Upper lobe of left lung (tissue), 6 donors: ENCODE measurements around the gene C10orf143. TPM values are rescaled to one million over a fixed set of nuclear protein-coding genes. Genes with fewer than 3 reads are reported as not detected.
A peak's percentile ranks its signal among the peaks of the same experiment; 100 is the strongest.
"Not testable (repeated sequence)": the region's sequence is repeated elsewhere in the genome, so short reads cannot be mapped to it uniquely, and the experiment has no call there.

Experiments
- ATAC-seq, 2 donors: fragments of 200-7000 bp; cut with Tn5 transposase; one replicate each; pipeline ENCODE4 v1.9.1; 2022; ENCODE audit warnings: mild to moderate bottlenecking in 2 of 2, moderate library complexity in 2 of 2; ENCODE audit not compliant: low FRiP score in 2 of 2
- DNase-seq, 2 donors: peaks; one replicate each; pipeline ENCODE4 v3.0.0-alpha.2; 2019 to 2020
- H3K27ac ChIP-seq, 4 donors: fragments of 200-600 bp; sonication (generic); one replicate each; pipeline ENCODE4 v1.5.1; 2016 to 2019
- H3K27me3 ChIP-seq, 4 donors: fragments of 200-600 bp; sonication (generic); one replicate each; pipeline ENCODE4 v1.5.1; 2017 to 2019
- H3K36me3 ChIP-seq, 4 donors: fragments of 200-600 bp; sonication (generic); one replicate each; pipeline ENCODE4 v1.5.1; 2016 to 2019
- H3K4me1 ChIP-seq, 4 donors: fragments of 200-600 bp; sonication (generic); one replicate each; pipeline ENCODE4 v1.5.1; 2018 to 2019
- H3K4me3 ChIP-seq, 4 donors: fragments of 200-600 bp; sonication (generic); one replicate each; pipeline ENCODE4 v1.5.1; 2017 to 2019; ENCODE audit warnings: mild to moderate bottlenecking in 2 of 4, moderate library complexity in 1 of 4
- H3K9me3 ChIP-seq, 4 donors: fragments of 200-600 bp; sonication (generic); one replicate each; pipeline ENCODE4 v1.5.1; 2018 to 2019
- EP300 ChIP-seq, 4 donors: sonication (generic); formaldehyde crosslinking; IDR thresholded peaks; one replicate each; pipeline ENCODE4 v1.5.1; 2017; ENCODE audit warnings: antibody characterized with exemption in 4 of 4, control low read depth in 2 of 4
- POLR2A ChIP-seq, 4 donors: fragments of 450-650 bp; IDR thresholded peaks; one replicate each; pipeline ENCODE4 v1.5.1; 2016 to 2017; ENCODE audit warnings: antibody characterized with exemption in 4 of 4, mild to moderate bottlenecking in 2 of 4
- POLR2AphosphoS5 ChIP-seq, 2 donors: sonication (generic); formaldehyde crosslinking; IDR thresholded peaks; one replicate each; pipeline ENCODE4 v1.5.1; 2017; ENCODE audit warnings: antibody characterized with exemption in 2 of 2
- WGBS, 2 donors: methylation state at CpG; one replicate each; pipeline ENCODE4 v1.1.5; 2017 to 2018; 5-methylcytosine and 5-hydroxymethylcytosine counted together
- total RNA-seq, 6 donors: library from RNA; depleted of rRNA in 4 of 6; stranded (reverse); fragments of >200 nt in 4 of 6; gene quantifications; one replicate each; pipeline versions ENCODE4 v1.1.0 to v1.2.1, GENCODE V29; 2016 to 2021
- TF ChIP-seq, protein P1 (sequence below), 6 experiments: fragments of 450-650 bp in 4 of 6; fragments of 200-600 bp in 2 of 6; sonication (generic) in 2 of 6; IDR thresholded peaks; one replicate each; pipeline ENCODE4 v1.5.1; 2016 to 2019; ENCODE audit warnings: antibody characterized with exemption in 6 of 6
- donor health status: DM: no; HTN: no; CAD: no; lungs with moderate emphysema.
- donor health status: DM: no; HTN: yes; CAD: no; lungs with severe emphysema.

Gene C10orf143
- total RNA-seq, 6 donors from 2014 or later, result 0.55 to 6.0 (median 4.4) TPM; not detected in 1

DNA sequence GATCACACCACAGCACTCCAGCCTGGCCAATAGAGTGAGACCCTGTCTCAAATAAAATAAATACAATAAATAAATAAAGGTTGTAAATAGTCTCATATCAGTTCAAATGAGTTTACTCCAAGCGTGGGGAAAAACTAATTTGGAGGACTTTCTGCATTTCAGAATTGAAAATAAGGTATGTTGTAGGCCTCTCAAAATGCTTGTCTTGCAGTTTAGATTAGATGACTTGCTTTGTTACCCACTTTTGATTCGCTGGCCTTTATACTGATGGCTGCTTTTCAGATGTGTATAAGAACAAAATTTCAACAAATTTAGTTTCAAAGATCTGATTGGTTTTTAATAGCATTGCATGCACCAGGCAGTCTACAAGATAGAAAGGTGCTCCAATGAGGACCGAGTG, 2.2 kb upstream of the C10orf143 start:
- no peak for TF ChIP-seq POLR2AphosphoS5 (IDR thresholded peaks at IDR 0.05)
- H3K9me3 ChIP-seq, result peaks cover 0 to 4% (median 4%) of the 10 kb centered on the region in 4 donors
- DNase-seq (no peak), ATAC-seq (no peak)
- 96 to 98% methylated on average over 3 of the region's 3 CpGs for WGBS, 2 donors
- H3K36me3 ChIP-seq, result no peaks in the 10 kb centered on the region
- peaks cover 10 to 26% (median 19%) of the 10 kb centered on the region in 4 donors for H3K4me1 ChIP-seq
- no peak overlapping the region for H3K27ac ChIP-seq
- H3K27me3 ChIP-seq, result no peaks in the 10 kb centered on the region
- no peak overlapping the region for H3K4me3 ChIP-seq

DNA sequence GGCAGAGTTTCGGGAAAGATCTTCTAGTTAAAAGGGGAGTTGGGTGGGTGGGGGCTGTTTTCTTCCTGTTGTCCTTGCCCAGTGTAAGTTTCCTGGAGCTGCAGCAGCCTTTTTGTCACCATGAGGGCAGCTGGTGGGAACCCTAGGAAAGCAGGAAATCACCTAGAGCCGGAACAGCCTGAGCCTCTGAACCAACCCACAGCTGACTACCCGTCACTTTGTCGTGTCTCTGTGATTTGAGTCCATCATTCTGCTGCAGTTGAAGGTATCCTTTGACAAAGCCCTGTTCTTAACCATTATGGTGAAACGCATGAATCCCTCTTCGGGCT, 1.2 kb upstream of the C10orf143 start:
- Histone ChIP-seq H3K27me3 (no peaks in the 10 kb centered on the region), H3K4me3 (peak overlapping the region; percentile 48 to 77 (median 72)), H3K27ac (peak overlapping the region; percentile 87 to 94 (median 93)), H3K9me3 (no peaks in the 10 kb centered on the region), H3K4me1 (peaks cover 10 to 26% (median 19%) of the 10 kb centered on the region in 4 donors), H3K36me3 (no peaks in the 10 kb centered on the region)
- WGBS, 2 donors, result 75 to 78% methylated on average over 6 of the region's 6 CpGs
- DNase-seq (no peak), ATAC-seq (no peak)
- TF ChIP-seq, protein P1, sequence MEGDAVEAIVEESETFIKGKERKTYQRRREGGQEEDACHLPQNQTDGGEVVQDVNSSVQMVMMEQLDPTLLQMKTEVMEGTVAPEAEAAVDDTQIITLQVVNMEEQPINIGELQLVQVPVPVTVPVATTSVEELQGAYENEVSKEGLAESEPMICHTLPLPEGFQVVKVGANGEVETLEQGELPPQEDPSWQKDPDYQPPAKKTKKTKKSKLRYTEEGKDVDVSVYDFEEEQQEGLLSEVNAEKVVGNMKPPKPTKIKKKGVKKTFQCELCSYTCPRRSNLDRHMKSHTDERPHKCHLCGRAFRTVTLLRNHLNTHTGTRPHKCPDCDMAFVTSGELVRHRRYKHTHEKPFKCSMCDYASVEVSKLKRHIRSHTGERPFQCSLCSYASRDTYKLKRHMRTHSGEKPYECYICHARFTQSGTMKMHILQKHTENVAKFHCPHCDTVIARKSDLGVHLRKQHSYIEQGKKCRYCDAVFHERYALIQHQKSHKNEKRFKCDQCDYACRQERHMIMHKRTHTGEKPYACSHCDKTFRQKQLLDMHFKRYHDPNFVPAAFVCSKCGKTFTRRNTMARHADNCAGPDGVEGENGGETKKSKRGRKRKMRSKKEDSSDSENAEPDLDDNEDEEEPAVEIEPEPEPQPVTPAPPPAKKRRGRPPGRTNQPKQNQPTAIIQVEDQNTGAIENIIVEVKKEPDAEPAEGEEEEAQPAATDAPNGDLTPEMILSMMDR (IDR thresholded peaks at IDR 0.05), result no peak
- TF ChIP-seq EP300 (IDR thresholded peaks at IDR 0.05), result no peak
- no peak for TF ChIP-seq POLR2AphosphoS5 (IDR thresholded peaks at IDR 0.05)
- no peak for TF ChIP-seq POLR2A (IDR thresholded peaks at IDR 0.05)

DNA sequence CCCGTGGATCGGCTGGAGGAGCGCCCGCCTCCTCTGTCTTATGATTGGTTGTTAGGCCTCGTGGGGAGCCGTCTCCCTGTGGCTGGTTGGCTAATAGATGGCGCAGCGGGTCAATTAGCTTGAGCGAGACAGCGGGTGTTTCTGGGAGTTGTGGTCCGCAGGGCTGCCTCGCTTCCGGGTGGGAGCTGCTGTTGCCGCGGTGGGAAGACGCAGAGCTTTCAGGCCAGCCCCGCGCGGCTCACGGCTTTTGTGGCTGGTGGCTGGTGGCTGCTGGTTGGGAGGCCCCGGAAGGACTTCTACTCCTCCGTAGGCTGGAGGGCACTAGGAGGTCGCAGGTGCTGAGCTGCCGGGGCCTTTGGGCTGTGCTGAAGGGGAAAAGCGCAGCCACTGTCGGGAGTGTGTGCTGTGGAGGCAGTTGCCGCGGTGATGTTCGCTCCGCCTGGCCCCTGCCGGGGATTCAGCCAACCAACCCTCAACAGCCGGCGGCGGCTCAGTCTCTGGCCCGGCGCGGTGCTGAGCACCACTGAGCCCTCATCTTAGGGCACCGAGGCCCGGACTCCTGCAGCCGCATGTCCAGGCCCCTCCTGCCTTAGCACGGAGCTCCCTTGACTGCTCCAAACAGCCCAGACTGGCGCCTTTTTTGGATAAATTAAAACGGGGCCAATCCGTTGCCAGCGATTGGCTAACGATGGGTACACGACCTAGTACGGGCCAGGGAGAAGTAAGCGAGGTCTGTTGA, 652 bp upstream of the C10orf143 start:
- peak; percentile 96 to 98 for ATAC-seq
- 2 to 17% methylated on average over 7 to 49 of the region's 49 CpGs for WGBS, 2 donors
- peak; percentile 65 to 73 for TF ChIP-seq POLR2AphosphoS5 (IDR thresholded peaks at IDR 0.05)
- TF ChIP-seq POLR2A (IDR thresholded peaks at IDR 0.05), result peak in 3 of 4 donors; percentile 17 to 66 (median 37)
- TF ChIP-seq EP300 (IDR thresholded peaks at IDR 0.05), result no peak
- TF ChIP-seq, protein P1 (IDR thresholded peaks at IDR 0.05), result no peak

DNA sequence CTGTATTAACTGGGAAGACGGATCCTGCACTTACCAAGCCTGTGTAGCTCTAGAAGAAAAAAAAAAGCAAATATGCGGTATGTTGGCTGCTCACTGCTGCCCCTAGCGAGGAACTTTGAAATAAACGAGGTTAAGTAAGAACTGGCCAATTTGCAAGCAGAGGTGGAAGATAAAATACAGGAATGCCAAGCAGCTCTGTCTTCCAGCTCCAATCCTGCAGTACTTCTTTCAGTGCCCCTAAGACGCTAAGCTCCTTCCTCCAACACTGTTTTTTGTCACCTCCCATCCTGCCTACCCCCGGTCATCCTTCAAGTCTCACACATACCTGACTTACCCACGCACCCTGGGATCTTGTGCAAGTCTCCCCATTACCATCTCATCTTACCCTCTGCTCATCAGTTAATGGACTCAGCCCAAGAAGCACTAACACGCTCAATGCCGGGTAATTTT, 809 bp downstream of the C10orf143 start:
- TF ChIP-seq POLR2AphosphoS5 (IDR thresholded peaks at IDR 0.05) (no peak), EP300 (IDR thresholded peaks at IDR 0.05) (no peak), POLR2A (IDR thresholded peaks at IDR 0.05) (no peak)
- TF ChIP-seq, protein P1 (IDR thresholded peaks at IDR 0.05), result peak; percentile 60 to 78 (median 74)
- H3K4me3 ChIP-seq, result peak overlapping the region; percentile 54 to 77 (median 72)
- ATAC-seq (peak; percentile 59 to 80), DNase-seq (peak in 1 of 2 donors; percentile 63)
- H3K36me3 ChIP-seq, result peaks cover 0 to 5% (median 0%) of the 10 kb centered on the region in 4 donors
- H3K4me1 ChIP-seq, result peaks cover 10 to 26% (median 19%) of the 10 kb centered on the region in 4 donors
- no peaks in the 10 kb centered on the region for H3K27me3 ChIP-seq
- H3K27ac ChIP-seq, result peak overlapping the region; percentile 87 to 94 (median 93)
- 3% methylated on average over 9 of the region's 9 CpGs for WGBS, 2 donors
- no peaks in the 10 kb centered on the region for H3K9me3 ChIP-seq

More for the DNA sequence above, 652 bp upstream of the C10orf143 start:
- peaks cover 10 to 26% (median 19%) of the 10 kb centered on the region in 4 donors for H3K4me1 ChIP-seq
- no peaks in the 10 kb centered on the region for H3K27me3 ChIP-seq
- no peaks in the 10 kb centered on the region for H3K9me3 ChIP-seq
- H3K36me3 ChIP-seq, result no peaks in the 10 kb centered on the region
- peak; percentile 94 to 98 for DNase-seq
- peak overlapping the region; percentile 87 to 94 (median 93) for H3K27ac ChIP-seq
- peak overlapping the region; percentile 54 to 77 (median 72) for H3K4me3 ChIP-seq

DNA sequence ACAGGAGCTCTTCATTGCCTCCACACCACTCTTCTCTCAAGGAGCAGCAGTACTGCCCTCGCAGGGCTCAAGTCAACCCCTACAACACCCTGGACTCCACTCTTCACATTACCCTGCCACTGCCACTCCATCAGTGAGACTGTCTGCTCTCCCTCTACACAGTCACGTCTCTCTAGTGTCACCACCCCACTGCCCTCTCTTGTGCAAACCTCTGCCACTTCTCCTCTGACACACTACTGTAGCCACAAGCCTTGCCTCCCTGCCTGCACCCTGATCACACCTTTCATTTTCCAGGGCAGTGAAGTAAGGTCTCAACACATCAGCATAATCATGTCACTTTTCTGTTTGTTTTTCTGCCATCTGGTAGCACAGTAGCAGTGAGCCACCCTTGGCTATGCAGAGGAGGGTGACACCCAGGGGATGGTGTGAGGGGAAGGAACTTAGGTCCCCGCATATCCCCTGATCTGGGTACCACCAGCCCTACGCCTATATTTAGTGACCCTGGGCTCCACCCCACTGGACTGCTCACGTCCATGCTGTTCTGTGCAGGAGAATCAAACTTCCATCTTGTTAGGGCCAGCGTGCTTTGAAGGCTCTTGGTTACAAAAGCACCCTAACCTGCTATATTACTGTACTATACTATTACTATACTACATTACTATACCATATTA, 1.6 kb downstream of the C10orf143 start:
- Histone ChIP-seq H3K36me3 (peaks cover 0 to 5% (median 0%) of the 10 kb centered on the region in 4 donors), H3K27me3 (no peaks in the 10 kb centered on the region), H3K4me1 (peaks cover 10 to 26% (median 19%) of the 10 kb centered on the region in 4 donors), H3K9me3 (no peaks in the 10 kb centered on the region), H3K27ac (peak overlapping the region in 1 of 4 donors; percentile 94), H3K4me3 (peak overlapping the region in 2 of 4 donors; percentile 75 to 77)
- 49 to 57% methylated on average over 6 of the region's 6 CpGs for WGBS, 2 donors
- ATAC-seq (no peak), DNase-seq (no peak)
- TF ChIP-seq POLR2AphosphoS5 (IDR thresholded peaks at IDR 0.05), result no peak
- TF ChIP-seq, protein P1 (IDR thresholded peaks at IDR 0.05), result no peak

DNA sequence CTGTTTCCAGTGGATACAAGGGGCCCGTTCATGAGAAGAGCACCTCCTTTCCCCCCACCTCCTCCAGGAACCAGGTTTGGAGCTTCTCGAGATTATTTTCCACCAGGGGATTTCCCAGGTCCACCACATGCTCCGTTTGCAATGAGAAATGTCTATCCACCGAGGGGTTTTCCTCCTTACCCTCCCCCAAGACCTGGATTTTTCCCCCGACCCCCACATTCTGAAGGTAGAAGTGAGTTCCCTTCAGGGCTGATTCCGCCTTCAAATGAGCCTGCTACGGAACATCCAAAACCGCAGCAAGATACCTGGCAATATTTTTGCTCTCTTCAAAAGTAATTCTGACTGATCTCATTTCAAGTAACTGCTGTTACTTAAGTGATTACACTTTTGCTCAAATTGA, 2.5 kb downstream of the C10orf143 start:
- WGBS, 2 donors, result 77 to 82% methylated on average over 8 of the region's 8 CpGs
- ATAC-seq, H3K36me3 ChIP-seq: not testable (repeated sequence)

More for the DNA sequence above, 2.5 kb downstream of the C10orf143 start:
- not testable (repeated sequence) for H3K9me3 ChIP-seq, DNase-seq, H3K27me3 ChIP-seq, H3K27ac ChIP-seq, H3K4me3 ChIP-seq
- peaks cover 10 to 26% (median 19%) of the 10 kb centered on the region in 4 donors for H3K4me1 ChIP-seq
